Kidney capillary endothelial cell (primary cell): ENCODE measurements around the gene LBHD1.
"Not testable (repeated sequence)": the region's sequence is repeated elsewhere in the genome, so short reads cannot be mapped to it uniquely, and the experiment has no call there.

Experiments used
- DNase-seq: peaks from one replicate; pipeline ENCODE4 v3.0.0-alpha.2; 2018; ENCODE audit warnings: low spot score

LBHD1 gene

DNA sequence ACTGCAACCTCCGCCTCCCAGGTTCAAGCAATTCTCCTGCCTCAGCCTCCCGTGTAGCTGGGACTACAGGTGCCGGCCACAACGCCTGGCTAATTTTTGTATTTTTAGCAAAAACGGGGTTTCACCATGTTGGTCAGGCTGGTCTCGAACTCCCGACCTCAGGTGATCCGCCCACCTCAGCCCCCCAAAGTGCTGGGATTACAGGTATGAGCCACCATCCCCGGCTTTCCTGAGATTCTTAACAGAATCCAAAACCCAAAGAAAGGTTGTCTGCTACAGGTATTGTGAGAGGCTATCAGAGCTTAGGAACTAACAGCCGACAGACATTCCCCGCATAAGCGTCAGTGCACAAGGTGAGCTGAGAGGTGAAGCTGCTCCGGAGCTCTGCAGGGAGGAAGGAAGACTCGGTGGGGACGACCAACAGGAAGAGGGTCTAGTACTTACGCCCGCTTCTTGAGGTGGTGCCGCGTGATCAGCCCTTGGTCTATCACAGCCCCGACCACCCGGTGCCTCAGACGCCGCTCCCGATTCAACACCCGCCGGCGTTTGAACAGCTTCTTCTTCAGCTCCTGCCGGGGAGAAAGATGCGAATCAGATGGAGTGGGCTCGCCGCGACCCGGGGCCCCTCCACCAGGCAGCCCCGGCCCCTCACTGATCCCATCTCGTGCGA, 7.5 kb downstream of the LBHD1 start:
- DNase-seq, result no peak

DNA sequence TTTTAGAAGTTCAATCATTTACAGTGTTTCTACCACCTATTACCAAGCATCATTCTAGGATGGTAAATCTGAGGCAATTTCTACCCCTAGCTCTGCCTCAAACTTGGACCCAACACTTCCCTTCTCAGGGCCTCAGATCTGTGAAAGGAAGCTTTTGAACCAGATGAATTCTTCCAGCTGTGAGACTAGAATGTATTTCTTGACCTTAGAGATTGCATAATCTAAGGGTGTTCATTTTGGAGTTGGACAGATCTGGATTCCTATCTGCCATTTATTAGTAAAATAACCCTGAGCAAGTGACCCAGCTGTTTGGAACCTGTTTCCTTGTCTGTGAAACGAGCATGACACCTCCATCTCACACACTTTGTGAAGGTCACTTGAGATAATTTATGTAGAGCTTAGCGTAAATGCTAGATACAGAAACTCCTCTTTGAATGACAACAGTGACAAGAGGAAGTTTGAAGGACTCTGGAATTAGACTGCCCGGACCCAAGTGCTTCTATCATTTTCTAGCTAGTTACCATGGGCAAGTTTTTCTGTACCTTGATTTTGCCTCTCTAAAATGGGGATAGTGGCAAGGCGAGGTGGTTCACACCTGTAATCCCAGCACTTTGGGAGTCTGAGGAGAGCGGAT, 15.2 kb downstream of the LBHD1 start:
- no peak for DNase-seq

DNA sequence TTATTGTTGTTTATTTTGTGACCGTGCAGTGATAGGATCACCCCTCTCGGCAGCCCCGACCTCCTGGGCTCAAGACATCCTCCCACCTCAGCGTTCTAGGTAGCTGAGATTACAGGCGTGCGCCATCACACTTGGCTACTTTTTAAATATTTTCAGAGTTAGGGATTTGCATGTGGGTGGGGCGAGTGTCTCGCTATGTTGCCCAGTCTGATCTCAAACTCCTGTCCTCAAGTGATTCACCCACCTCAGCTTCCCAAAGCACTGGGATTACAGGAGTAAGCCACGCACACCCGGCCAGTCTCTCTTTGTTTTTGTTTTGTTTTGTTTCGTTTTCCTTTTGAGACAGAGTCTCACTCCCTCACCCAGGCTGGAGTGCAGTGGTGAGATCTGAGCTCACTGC, 17.8 kb downstream of the LBHD1 start:
- no peak for DNase-seq

DNA sequence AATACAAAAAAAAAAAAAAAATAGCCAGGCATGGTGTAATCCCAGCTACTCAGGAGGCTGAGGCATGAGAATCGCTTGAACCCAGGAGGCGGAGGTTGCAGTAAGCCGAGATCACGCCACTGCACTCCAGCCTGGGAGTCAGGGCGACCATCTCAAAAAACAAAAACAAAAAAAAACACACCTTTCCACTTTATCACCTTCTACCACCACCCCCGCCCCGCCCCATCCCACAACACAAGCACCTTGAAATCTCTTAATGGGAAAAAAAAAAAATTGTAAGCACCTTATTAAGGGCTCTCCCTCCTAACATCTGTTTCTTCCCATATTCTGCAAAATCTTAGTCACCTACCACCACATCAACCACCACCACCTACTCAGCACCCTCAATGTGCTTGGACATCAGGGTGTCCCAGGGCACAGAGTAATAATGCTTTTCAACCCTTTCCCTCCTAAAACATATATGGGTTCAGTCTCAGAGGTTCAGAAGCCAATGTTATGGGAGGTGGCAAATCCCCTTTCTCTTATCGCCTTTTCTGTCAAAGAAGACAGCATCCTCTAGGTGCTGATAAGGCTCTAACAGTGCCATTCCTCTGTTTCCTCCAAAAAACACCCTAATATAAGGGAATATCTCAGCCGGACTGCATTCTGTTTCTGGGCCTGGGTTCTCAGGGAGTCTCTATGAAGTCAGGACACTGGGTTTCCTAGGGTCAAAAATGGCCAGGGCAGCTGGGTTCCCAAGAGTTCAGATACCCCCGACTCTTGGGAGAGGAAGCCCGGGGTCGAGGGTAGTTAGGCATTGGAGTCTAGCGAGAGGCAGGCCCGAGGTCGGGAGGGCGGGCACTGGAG, 19.7 kb downstream of the LBHD1 start:
- no peak for DNase-seq

DNA sequence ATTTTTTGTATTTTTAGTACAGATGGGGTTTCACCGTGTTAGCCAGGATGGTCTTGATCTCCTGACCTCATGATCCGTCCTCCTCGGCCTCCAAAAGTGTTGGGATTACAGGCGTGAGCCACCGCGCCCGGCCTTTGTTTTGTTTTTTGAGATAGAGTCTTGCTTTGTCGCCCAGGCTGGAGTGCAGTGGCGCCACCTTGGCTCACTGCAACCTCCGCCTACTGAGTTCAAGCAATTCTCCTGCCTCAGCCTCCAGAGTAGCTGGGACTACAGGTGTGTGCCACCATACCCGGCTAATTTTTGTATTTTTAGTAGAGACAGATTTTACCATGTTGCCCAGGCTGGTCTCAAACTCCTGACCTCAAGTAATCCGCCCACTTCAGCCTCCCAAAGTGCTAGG, 21.8 kb downstream of the LBHD1 start:
- not testable (repeated sequence) for DNase-seq

DNA sequence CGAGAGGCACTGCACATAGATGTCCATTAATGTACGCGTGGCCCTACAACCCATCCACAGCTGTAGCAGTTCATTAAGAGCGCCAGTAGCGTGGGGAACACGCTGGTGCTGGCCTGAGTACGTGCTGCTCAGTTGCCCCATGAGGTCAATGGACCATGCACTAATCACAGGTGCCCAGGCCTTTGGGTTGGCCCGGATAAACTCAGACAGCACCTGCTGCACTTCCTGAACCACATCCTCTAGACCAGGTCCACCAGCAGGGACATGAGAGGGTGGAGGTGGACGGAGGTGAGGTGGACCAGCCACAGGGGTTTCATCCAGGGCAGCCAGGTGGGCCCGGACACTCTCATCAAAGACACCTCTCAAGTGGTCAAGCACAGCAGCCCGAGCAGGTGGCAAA, 22.6 kb downstream of the LBHD1 start:
- no peak for DNase-seq

DNA sequence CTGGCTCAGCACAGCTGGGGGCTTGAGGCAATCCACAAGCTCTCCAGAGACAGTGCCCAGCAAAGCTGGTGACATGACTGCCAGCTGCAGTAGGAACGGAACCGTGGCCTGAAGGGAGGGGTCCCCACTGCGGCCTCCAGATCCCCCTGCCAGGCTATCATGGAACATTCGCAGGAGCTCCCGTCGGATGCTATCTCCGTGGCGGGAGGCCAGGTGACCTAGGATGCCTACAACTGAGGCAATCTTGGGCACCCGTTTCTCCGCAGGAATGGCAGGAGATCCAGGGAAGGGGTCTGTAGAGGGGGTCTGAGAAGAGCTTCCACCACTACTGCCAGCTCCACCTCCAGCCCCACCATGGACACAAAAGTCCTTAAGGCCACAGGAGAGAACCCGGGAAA, 23.1 kb downstream of the LBHD1 start:
- no peak for DNase-seq

DNA sequence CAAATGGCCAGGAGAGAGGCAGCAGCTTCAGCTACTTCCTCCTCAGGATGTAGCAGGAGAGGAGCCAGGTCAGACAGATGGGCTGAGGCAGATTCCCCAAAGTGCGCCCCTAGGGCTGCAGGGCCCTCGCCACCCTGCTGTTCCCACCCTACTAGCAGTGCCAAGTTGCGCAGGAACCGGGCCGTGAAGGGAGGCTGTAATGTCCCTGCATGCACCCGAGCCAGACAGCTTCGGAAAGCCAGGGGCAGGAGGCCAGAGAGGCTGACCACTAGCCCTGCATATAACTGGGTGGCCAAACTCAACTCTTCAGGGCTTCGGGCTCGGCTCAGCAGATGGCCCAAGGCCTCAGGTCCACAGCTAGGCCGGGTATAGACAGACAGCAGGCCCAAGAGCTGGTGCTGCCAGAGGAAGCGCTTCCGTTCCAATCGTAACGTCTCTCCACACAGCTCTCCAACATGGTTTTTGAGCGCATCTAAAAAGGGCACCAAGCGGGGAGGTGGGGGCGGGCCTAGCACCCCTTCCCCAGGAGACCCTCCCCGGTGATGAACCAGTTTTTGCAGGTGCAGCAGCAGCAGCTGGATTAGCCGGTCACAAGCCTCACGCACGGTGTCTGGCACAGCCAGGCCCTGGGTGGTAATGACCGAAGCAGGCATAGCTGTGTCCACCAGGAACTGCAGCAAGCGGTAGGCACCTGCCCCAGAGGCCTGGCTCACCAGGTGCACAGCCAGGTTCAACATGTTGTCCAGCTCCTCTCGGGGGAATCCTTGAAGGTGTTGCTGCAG, 23.7 kb downstream of the LBHD1 start:
- DNase-seq, result no peak

DNA sequence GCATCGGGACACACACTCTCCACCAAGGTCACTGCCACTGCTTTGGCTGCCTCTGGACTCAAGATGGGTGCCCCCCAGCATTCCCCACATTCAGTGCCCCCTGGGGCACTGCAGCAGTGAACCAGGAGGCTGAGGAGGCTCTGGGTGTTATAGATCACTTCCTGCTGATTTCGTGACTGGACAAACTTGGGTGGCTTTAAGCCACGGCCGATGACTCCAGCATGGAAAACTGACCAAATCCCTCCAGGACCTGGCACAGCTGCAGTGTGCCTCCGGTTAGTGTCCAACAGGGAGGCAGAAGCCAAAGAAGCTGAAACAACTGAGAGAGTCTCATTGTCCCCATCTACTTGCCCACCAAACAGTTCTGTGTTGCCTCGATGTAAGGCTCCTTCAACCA, 24.5 kb downstream of the LBHD1 start:
- no peak for DNase-seq

DNA sequence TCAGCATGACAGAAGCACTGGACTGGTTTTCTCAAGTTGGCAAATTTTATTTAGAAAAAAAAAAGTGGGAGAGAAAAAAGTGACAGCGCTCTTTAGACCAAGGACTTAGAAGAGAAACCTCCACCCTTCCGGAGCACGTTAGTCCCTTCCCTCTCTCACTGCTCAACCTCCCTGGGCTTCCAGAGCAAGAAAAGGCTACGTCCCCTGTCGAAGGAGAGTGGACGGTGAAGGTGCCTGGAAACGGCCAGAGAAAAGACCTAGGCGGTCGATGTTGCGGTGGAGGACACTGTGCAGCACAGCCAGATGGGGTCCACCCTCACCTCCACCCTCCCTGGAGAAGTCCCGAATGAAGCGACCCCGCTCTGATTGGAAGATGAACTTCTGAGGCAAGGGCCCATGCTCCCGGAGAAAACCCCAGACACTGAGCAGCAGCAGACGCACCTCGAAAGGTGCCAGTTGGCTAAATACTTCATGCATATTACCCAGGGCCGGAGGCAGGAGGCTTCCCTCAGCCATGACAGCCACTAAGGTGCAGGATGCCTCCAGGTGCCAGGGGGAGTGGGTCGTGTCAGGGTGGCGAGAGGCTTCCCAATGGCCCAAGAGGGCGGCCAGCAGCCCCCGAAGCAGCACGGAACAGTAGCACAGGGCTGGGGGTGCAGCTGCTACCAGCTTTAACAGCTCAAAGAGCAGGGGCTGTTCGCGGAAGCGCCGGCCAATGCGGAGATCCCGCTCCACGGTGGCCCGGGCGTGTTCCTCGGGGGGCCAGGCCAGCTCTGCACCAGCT, 25.1 kb downstream of the LBHD1 start:
- no peak for DNase-seq

DNA sequence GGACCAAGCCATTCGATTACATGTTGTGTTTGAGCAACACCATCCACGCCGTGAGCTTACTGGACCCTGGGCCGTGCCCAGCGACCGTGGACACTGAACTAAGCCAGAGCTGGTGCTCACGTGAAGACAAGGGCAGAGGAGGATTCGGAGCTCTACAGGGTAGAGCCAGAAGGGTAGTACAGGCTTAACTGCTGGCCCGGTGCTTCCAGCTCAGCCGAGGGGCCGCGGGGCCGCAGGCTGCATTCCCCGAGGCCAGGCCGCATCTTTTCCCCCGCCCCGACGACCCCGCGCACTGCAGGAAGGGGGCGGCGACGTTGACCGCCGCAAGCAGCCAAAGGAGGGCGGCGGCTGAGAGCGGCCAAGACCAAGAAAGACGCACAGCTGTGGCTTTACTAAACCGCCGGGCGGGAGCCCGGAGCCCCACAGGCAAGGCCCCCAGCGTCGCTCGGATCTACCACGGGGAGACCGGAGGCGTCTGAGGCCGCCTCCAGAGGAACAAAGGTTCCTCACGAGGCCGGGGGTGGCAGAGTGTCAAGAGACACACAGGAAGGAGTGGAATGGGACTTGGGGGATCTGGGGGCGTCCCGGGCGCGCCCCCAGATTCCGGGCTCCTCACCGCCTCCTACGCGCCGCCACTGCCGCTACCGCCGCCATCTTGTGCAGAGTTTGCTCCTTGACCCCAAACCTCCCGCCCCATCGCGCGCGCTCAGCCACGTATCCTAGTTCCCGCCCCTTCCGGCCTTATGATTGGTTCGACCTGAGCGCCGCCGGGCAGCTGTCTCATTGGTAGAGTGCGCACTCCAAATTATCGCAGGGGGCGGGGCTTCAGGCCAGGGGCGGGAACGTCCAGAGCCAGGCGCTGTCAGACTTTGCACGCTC, 25.9 kb downstream of the LBHD1 start, which contains the start of gene GANAB:
GANAB (minus strand) TSS at position 668 of the 879 bp plus-strand sequence; CDS start at position 654, 14 bp downstream.
- peak; percentile 98 for DNase-seq

DNA sequence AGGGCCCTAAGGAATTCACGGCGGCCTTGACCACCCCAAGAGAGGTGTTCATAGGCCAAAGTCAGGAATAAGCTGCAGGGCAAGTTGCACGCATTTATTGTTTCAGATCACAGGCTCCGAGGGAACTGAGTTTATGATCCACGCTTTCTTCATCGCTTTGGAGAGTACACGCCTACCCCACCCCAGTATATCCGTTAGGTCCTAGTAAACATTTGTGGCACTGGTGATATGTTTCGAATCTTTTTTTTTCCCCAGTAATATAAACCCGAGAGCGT, 26.5 kb downstream of the LBHD1 start:
- no peak for DNase-seq

DNA sequence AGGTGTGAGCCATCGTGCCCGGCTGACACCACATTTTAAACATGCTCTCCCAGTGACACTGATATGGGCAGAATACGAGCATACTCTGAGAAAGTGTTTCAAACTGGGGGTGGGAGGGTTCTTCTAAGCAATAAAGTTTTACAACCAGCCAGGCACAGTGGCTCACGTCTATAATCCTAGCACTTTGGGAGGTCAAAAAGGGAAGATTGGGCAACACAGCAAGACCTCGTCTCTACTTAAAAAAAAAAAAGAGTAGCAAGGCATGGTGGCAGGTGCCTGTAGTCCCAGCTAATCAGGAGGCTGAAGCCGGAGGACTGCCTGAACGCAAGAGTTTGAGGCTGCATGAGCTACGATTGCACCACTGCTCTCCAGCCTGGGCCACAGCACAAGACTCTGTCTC, 27.8 kb downstream of the LBHD1 start:
- no peak for DNase-seq

DNA sequence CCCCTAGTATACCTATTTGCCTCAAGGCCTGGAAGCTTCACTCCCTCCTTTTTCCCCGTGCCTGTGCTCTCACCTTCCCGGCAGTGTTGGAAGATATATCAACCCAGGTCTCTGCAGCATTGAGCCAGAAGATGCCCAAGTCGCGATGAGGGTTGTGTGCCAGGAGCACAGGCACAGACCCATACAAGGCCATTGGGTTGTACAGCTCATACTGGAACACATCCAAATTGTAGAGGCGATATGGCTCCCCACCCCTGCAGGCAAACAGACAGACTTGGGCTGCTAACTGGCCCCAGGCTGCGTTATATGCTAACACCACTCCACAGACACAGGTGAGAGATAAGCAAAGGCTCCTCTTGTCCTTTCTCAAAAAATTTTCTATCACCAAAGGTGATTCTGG, 39.6 kb downstream of the LBHD1 start:
- no peak for DNase-seq

DNA sequence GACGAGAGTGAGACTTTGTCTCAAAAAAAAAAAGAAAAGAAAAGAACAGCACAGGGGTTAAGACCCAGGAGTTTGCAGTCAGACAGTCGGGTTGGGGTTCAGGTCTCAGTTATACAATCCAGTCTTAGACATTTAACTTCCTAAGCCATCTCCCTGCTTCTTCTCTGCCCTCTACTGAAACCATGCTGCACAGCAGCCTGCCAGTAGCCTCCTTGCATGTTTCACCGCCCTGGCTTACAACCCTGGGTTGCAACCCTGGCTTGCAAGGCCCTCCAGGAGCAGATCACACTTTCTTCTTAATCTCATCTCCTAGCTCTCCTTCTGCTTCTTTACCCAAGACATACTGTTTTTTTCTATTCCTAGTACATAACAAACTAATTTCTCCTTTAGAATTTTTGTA, 44.4 kb downstream of the LBHD1 start:
- no peak for DNase-seq

DNA sequence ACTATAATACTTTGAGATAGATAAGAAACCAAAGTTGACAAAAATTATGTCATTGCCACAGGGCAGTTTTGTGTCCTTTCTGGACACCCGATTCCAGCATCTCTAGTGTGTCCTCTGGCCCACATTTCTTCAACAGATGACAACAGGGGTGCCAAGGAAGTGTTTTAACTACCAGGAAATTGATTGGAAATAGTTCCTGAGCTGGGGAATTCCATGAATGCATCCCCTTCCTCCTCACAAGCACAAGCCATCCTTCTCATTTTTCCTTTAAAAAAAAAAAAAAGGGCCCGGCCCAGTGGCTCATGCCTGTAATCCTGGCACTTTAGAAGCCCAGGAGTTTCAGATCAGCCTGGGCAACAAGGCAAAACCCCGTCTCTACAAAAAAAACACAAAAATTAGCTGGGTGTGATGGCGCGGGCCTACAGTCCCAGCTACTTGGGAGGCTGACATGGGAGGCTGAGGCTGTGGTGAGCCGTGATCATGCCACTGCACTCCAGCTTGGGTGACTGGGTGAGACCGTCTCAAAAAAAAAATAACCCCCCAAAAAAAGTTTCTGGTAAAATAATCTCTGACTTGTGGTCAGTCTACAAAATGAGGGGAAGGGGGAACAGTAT, 49.5 kb downstream of the LBHD1 start:
- DNase-seq, result no peak

DNA sequence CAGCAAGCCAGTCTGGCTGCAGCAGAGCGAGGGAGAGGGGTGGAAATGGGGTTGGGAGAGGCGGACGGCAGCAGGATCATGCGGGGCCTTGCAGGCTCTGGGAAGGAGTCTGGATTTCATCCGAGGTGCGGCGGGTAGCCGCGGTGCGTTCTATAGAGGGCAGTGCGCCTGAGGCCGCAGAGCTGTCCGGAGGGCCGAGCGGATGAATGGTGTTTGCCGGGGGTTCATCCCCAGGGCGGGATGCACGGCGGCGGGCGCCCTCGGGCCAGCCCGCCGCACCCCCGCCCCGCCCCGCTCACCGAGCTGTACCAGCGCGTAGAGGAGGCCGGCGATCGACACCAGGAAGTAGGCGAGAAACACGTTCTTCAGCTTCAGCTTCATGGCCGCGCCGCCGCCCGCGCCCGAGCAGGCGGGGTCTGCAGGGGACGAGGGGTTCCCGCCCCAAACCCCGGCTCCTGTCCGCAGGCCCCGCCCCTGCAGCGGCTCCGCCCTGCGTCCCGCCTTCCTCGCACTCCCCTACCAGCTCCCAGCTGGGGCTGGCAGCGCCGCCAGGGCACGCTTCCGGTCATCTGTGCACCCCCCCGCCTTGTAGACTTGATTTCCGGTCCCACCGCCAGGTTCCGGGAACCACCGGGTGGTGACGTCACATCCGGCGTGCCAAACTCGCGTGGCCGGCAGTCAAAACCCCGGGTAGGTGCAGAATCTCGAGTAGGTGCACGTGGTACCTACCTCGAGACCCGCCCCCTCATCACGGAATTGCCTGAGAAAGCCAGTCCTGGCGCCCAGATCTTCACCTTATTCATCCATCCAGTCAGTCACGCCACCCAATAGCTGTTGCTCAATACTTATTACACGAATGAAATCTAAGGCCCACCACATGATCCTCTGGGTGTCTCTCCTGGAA, 50.2 kb downstream of the LBHD1 start, which contains the start of gene B3GAT3:
B3GAT3 (minus strand) TSS at position 420 of the 904 bp plus-strand sequence; CDS start at position 381, 39 bp downstream.
- DNase-seq, result peak; percentile 91

DNA sequence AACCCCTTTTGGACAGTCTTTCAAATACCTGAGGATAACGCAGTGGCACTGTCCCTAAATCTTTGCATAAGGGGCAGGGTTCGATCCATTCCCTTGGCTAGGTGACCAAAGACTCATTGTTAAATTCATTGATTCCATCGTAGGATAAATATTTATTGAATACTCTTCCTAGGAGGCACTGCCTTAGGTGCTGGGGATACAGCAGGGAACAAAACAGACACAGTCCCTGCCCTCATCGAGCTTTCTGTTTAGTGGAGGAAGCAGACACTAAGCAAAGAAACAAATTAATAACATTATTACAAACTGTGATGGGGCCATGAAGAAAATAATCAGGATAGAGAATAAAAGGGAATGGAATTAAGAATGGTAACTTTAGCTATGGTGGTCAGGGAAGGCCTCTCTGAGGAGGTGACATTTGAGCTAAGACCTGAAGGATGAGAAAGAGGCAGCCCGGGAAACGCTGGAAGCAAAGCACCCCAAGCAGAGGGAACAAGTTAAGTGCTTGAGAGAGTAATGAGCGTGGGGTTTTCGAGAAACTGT, 51.0 kb downstream of the LBHD1 start:
- DNase-seq, result no peak

DNA sequence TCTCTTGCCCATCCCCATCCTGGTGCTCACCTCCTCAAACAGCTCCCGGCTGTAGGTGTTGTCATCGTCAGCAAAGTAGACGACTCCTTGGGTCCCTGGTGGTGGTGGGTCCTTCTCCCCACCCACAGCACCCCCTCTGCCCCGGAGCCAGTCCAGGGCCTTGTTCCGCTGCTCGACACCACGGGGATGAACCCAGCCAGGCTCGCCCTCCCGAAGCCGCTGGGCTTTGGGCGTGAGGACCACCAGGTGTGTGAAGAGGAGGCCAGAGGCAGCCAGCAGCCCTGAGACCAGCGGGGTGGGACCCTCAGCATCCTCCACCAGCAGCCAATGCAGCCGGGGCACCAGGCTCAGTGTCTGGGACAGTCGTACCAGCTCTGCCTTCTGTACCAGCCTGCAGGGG, 55.1 kb downstream of the LBHD1 start:
- not testable (repeated sequence) for DNase-seq
